Central memory CD8-positive, alpha-beta T cell (primary cell): ENCODE measurements around the gene MRPL20.
"Not testable (repeated sequence)": the region's sequence is repeated elsewhere in the genome, so short reads cannot be mapped to it uniquely, and the experiment has no call there.

Source experiments
- ATAC-seq: fragments of 150-1000 bp; cut with Tn5 transposase; replicated peaks from 2 replicates; pipeline ENCODE4 v1.10.0; 2022; ENCODE audit warnings: mild to moderate bottlenecking, moderate FRiP score, moderate number of reproducible peaks; ENCODE audit not compliant: poor library complexity, severe bottlenecking; ENCODE audit errors: extremely low read depth
- DNase-seq, 2 donors: peaks; one replicate each; pipeline ENCODE4 v3.0.0; 2021; ENCODE audit warnings: low spot score in 2 of 2
- H3K27ac Mint-ChIP-seq: one replicate; pipeline ENCODE4 v1.8.0; 2022; ENCODE audit warnings: low read depth, mild to moderate bottlenecking, moderate library complexity, mixed read lengths
- H3K27me3 Mint-ChIP-seq: one replicate; pipeline ENCODE4 v1.8.0; 2022; ENCODE audit warnings: mixed read lengths
- H3K36me3 Mint-ChIP-seq: one replicate; pipeline ENCODE4 v1.8.0; 2022; ENCODE audit warnings: mild to moderate bottlenecking, moderate library complexity, mixed read lengths; ENCODE audit not compliant: insufficient read depth
- H3K4me1 Mint-ChIP-seq: one replicate; pipeline ENCODE4 v1.8.0; 2022; ENCODE audit warnings: mixed read lengths
- H3K4me3 Mint-ChIP-seq: one replicate; pipeline ENCODE4 v1.8.0; 2022; ENCODE audit warnings: mild to moderate bottlenecking, moderate library complexity, mixed read lengths
- H3K9me3 Mint-ChIP-seq: one replicate; pipeline ENCODE4 v1.8.0; 2022; ENCODE audit warnings: mixed read lengths

MRPL20 gene

GRCh38 chr1:1434824-1435105 lies 27.7 kb upstream of the MRPL20 start:
- DNase-seq = no peak
- peaks cover 33% of the 10 kb centered on the region for H3K27me3 Mint-ChIP-seq
- H3K36me3 Mint-ChIP-seq = no peaks in the 10 kb centered on the region
- H3K9me3 Mint-ChIP-seq = no peaks in the 10 kb centered on the region
- no peaks in the 10 kb centered on the region for H3K4me1 Mint-ChIP-seq
- H3K27ac Mint-ChIP-seq = no peak overlapping the region
- H3K4me3 Mint-ChIP-seq = peak overlapping the region; percentile 57
- ATAC-seq = no peak

- peaks cover 38% of the 10 kb centered on the region for H3K27me3 Mint-ChIP-seq
- no peaks in the 10 kb centered on the region for H3K4me1 Mint-ChIP-seq
- H3K27ac Mint-ChIP-seq = no peak overlapping the region
- ATAC-seq = no peak
- H3K4me3 Mint-ChIP-seq = no peak overlapping the region
- no peaks in the 10 kb centered on the region for H3K9me3 Mint-ChIP-seq
- no peaks in the 10 kb centered on the region for H3K36me3 Mint-ChIP-seq
- DNase-seq = no peak
These were observed 27.2 kb upstream of the MRPL20 start for GRCh38 chr1:1434131-1434823.

GRCh38 chr1:1433804-1434130 lies 26.7 kb upstream of the MRPL20 start:
- DNase-seq (no peak), ATAC-seq (no peak)
- H3K4me1 Mint-ChIP-seq = no peaks in the 10 kb centered on the region
- H3K9me3 Mint-ChIP-seq = no peaks in the 10 kb centered on the region
- peaks cover 40% of the 10 kb centered on the region for H3K27me3 Mint-ChIP-seq
- no peaks in the 10 kb centered on the region for H3K36me3 Mint-ChIP-seq
- no peak overlapping the region for H3K4me3 Mint-ChIP-seq
- H3K27ac Mint-ChIP-seq = no peak overlapping the region

- no peak for ATAC-seq
- Mint-ChIP-seq H3K27ac (no peak overlapping the region), H3K36me3 (no peaks in the 10 kb centered on the region), H3K27me3 (peaks cover 46% of the 10 kb centered on the region), H3K4me1 (no peaks in the 10 kb centered on the region), H3K4me3 (no peak overlapping the region), H3K9me3 (no peaks in the 10 kb centered on the region)
- no peak for DNase-seq
These were observed 26.1 kb upstream of the MRPL20 start for GRCh38 chr1:1432951-1433803.

GRCh38 chr1:1432274-1432950 lies 25.3 kb upstream of the MRPL20 start:
- H3K4me3 Mint-ChIP-seq = no peak overlapping the region
- no peaks in the 10 kb centered on the region for H3K36me3 Mint-ChIP-seq
- H3K4me1 Mint-ChIP-seq = no peaks in the 10 kb centered on the region
- DNase-seq = no peak
- peaks cover 48% of the 10 kb centered on the region for H3K27me3 Mint-ChIP-seq
- no peak for ATAC-seq
- no peaks in the 10 kb centered on the region for H3K9me3 Mint-ChIP-seq
- H3K27ac Mint-ChIP-seq = no peak overlapping the region

GRCh38 chr1:1431845-1432273 lies 24.8 kb upstream of the MRPL20 start:
- Mint-ChIP-seq H3K36me3 (no peaks in the 10 kb centered on the region), H3K4me1 (no peaks in the 10 kb centered on the region), H3K27me3 (peaks cover 48% of the 10 kb centered on the region), H3K9me3 (no peaks in the 10 kb centered on the region), H3K4me3 (no peak overlapping the region), H3K27ac (no peak overlapping the region)
- DNase-seq = no peak
- no peak for ATAC-seq

- no peaks in the 10 kb centered on the region for H3K36me3 Mint-ChIP-seq
- H3K27ac Mint-ChIP-seq = no peak overlapping the region
- no peaks in the 10 kb centered on the region for H3K4me1 Mint-ChIP-seq
- H3K4me3 Mint-ChIP-seq = no peak overlapping the region
- ATAC-seq = no peak
- H3K27me3 Mint-ChIP-seq = peaks cover 42% of the 10 kb centered on the region
- DNase-seq = no peak
- no peaks in the 10 kb centered on the region for H3K9me3 Mint-ChIP-seq
These were observed 24.1 kb upstream of the MRPL20 start for GRCh38 chr1:1430992-1431844.

- H3K9me3 Mint-ChIP-seq = no peaks in the 10 kb centered on the region
- no peaks in the 10 kb centered on the region for H3K36me3 Mint-ChIP-seq
- no peak for DNase-seq
- no peaks in the 10 kb centered on the region for H3K4me1 Mint-ChIP-seq
- no peak overlapping the region for H3K27ac Mint-ChIP-seq
- no peak overlapping the region for H3K4me3 Mint-ChIP-seq
- H3K27me3 Mint-ChIP-seq = peaks cover 39% of the 10 kb centered on the region
- no peak for ATAC-seq
These were observed 23.3 kb upstream of the MRPL20 start for GRCh38 chr1:1430114-1430982.

GRCh38 chr1:1429671-1430073 lies 22.6 kb upstream of the MRPL20 start:
- no peak overlapping the region for H3K4me3 Mint-ChIP-seq
- H3K27ac Mint-ChIP-seq = no peak overlapping the region
- H3K4me1 Mint-ChIP-seq = no peaks in the 10 kb centered on the region
- no peak for DNase-seq
- no peaks in the 10 kb centered on the region for H3K9me3 Mint-ChIP-seq
- no peak for ATAC-seq
- H3K36me3 Mint-ChIP-seq = no peaks in the 10 kb centered on the region
- H3K27me3 Mint-ChIP-seq = peaks cover 38% of the 10 kb centered on the region

- H3K27me3 Mint-ChIP-seq = peaks cover 42% of the 10 kb centered on the region
- not testable (repeated sequence) for H3K27ac Mint-ChIP-seq, H3K36me3 Mint-ChIP-seq, H3K9me3 Mint-ChIP-seq, H3K4me3 Mint-ChIP-seq, H3K4me1 Mint-ChIP-seq, DNase-seq, ATAC-seq
These were observed 21.9 kb upstream of the MRPL20 start for GRCh38 chr1:1428967-1429366.

GRCh38 chr1:1428174-1428573 lies 21.1 kb upstream of the MRPL20 start:
- peaks cover 45% of the 10 kb centered on the region for H3K27me3 Mint-ChIP-seq
- ATAC-seq = no peak
- no peak overlapping the region for H3K27ac Mint-ChIP-seq
- H3K36me3 Mint-ChIP-seq = no peaks in the 10 kb centered on the region
- H3K4me1 Mint-ChIP-seq = no peaks in the 10 kb centered on the region
- DNase-seq = no peak
- no peaks in the 10 kb centered on the region for H3K9me3 Mint-ChIP-seq
- peak overlapping the region; percentile 39 for H3K4me3 Mint-ChIP-seq

- Mint-ChIP-seq H3K36me3 (no peaks in the 10 kb centered on the region), H3K4me3 (no peak overlapping the region), H3K4me1 (no peaks in the 10 kb centered on the region), H3K9me3 (no peaks in the 10 kb centered on the region), H3K27me3 (peaks cover 48% of the 10 kb centered on the region), H3K27ac (no peak overlapping the region)
- DNase-seq = no peak
- ATAC-seq = no peak
These were observed 20.7 kb upstream of the MRPL20 start for GRCh38 chr1:1427820-1428148.
